ENCODE measurements around the gene MARK3. TPM values are rescaled to one million over a fixed set of nuclear protein-coding genes. Genes with fewer than 3 reads are reported as not detected.

The MARK3 gene
- total and polyA plus RNA-seq, 3 donors from 2014 or later: 93.9 to 198 (median 172) TPM

DNA sequence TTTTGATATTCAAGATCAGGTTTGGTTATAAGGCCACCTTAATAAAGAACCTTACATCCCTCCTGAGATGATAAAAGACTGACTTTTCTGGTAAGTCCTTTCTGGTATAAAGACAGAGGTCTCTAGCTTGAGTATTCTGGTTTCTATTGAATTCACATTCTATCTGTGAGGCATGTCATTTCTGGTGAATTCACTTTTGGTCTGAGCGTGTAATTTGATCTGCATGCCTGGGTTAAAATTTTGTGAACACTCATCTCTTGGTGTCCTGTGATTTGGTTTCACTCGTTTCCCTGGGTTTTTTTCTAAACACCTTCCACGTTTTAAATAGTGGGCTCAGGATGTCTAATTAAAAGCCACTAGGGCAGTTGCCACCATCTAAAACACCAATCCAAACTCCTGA lies 38.9 kb upstream of the MARK3 start:
- no peaks in the 10 kb centered on the region for H3K9me3 ChIP-seq
- no peaks in the 10 kb centered on the region for H3K4me1 ChIP-seq
- TF ChIP-seq POLR2A (IDR thresholded peaks at IDR 0.05): no peak
- TF ChIP-seq, protein P1, sequence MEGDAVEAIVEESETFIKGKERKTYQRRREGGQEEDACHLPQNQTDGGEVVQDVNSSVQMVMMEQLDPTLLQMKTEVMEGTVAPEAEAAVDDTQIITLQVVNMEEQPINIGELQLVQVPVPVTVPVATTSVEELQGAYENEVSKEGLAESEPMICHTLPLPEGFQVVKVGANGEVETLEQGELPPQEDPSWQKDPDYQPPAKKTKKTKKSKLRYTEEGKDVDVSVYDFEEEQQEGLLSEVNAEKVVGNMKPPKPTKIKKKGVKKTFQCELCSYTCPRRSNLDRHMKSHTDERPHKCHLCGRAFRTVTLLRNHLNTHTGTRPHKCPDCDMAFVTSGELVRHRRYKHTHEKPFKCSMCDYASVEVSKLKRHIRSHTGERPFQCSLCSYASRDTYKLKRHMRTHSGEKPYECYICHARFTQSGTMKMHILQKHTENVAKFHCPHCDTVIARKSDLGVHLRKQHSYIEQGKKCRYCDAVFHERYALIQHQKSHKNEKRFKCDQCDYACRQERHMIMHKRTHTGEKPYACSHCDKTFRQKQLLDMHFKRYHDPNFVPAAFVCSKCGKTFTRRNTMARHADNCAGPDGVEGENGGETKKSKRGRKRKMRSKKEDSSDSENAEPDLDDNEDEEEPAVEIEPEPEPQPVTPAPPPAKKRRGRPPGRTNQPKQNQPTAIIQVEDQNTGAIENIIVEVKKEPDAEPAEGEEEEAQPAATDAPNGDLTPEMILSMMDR (IDR thresholded peaks at IDR 0.05): no peak
- no peak overlapping the region for H3K4me3 ChIP-seq
- intact Hi-C loops (cut with DNase I; ENCODE audit: low total_unique reads): no loop called here
- no peaks in the 10 kb centered on the region for H3K27me3 ChIP-seq
- WGBS, 2 donors: 43 to 65% methylated on average over 3 of the region's 3 CpGs
- H3K27ac ChIP-seq: no peak overlapping the region
- no peaks in the 10 kb centered on the region for H3K36me3 ChIP-seq (ENCODE audit: low read depth, missing control alignments)
- DNase-seq: no peak

DNA sequence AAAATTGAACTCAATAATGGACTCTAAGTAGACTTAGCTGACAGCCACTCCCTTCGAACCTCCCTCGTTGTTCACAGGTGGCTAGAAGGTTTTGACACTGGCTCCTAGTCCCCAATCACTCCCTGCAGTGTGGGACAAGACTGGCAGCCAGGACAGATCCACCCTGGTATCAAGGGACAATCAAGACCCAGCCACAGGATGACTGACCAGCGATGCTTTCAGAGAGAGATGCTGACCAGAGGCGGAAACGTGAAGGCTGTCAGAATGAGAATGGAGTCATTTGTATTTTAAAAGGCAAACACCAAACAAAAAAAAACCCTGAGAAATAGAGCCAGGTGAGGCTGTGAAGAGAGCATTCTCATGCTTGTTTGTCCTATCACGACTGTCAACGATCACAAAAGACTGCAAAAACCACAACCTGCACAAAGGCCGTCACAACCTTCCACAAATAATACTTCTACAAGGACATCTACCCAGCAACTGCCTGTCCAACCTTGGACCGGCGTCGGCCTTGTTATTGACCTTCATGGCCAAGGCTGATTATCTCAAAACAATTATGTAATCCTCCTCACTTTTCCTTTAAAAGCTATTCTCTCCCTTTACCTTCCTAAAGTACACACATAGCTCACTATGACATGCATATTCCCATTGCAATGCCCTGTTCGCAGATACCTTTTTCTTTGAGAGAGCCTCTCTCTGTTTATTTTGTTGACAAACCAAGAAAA lies 38.0 kb upstream of the MARK3 start:
- Histone ChIP-seq H3K4me3 (no peak overlapping the region), H3K27me3 (no peaks in the 10 kb centered on the region), H3K36me3 (ENCODE audit: low read depth, missing control alignments) (no peaks in the 10 kb centered on the region), H3K9me3 (no peaks in the 10 kb centered on the region), H3K27ac (no peak overlapping the region), H3K4me1 (no peaks in the 10 kb centered on the region)
- no peak for TF ChIP-seq POLR2A (IDR thresholded peaks at IDR 0.05)
- TF ChIP-seq, protein P1 (IDR thresholded peaks at IDR 0.05): no peak
- WGBS, 2 donors: 40 to 63% methylated on average over 12 of the region's 12 CpGs
- intact Hi-C loops (cut with DNase I; ENCODE audit: low total_unique reads): no loop called here
- DNase-seq: no peak

DNA sequence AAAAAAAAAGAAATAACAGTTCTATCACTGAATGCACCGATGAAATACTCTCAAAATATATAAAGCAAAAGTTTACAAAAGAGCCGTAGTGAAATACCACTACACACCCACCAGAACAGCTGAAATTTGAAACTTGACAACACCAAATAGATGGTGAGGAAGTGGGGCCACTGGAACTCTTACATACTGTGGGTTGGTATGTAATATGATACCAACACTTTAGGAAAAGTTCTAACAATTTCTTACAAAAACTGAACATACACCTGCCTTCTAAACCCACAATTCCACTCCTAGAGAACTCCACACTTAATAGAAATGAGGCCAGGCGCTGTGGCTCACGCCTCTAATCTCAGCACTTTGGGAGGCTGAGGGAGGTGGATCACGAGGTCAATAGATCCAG lies 37.1 kb upstream of the MARK3 start:
- 80 to 86% methylated on average over 5 of the region's 5 CpGs for WGBS, 2 donors
- no peak for DNase-seq
- no peaks in the 10 kb centered on the region for H3K36me3 ChIP-seq (ENCODE audit: low read depth, missing control alignments)
- no peak for TF ChIP-seq POLR2A (IDR thresholded peaks at IDR 0.05)
- TF ChIP-seq, protein P1 (IDR thresholded peaks at IDR 0.05): no peak
- no peak overlapping the region for H3K4me3 ChIP-seq
- H3K9me3 ChIP-seq: no peaks in the 10 kb centered on the region
- intact Hi-C loops (cut with DNase I; ENCODE audit: low total_unique reads): no loop called here
- H3K27me3 ChIP-seq: no peaks in the 10 kb centered on the region
- no peak overlapping the region for H3K27ac ChIP-seq
- H3K4me1 ChIP-seq: no peaks in the 10 kb centered on the region

DNA sequence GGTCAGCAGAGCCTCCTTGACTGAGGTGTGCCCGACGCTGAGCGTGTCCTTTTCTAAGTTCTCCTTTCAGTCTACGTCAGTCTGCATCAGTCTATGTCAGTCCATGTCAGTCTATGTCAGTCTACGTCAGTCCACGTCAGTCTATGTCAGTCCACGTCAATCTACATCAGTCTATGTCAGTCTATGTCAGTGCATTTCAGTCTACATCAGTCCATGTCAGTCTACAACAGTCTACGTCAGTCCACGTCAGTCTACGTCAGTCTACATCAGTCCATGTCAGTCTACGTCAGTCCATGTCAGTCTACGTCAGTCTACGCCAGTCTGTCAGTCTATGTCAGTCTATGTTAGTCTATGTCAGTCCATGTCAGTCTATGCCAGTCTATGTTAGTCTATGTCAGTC lies 35.2 kb upstream of the MARK3 start:
- Histone ChIP-seq H3K4me3 (no peak overlapping the region), H3K4me1 (no peaks in the 10 kb centered on the region), H3K9me3 (no peaks in the 10 kb centered on the region), H3K27me3 (no peaks in the 10 kb centered on the region), H3K27ac (no peak overlapping the region), H3K36me3 (ENCODE audit: low read depth, missing control alignments) (no peaks in the 10 kb centered on the region)
- intact Hi-C loops (cut with DNase I; ENCODE audit: low total_unique reads): no loop called here
- DNase-seq: no peak
- WGBS, 2 donors: 96 to 97% methylated on average over 13 of the region's 13 CpGs
- TF ChIP-seq, protein P1 (IDR thresholded peaks at IDR 0.05): no peak
- no peak for TF ChIP-seq POLR2A (IDR thresholded peaks at IDR 0.05)

DNA sequence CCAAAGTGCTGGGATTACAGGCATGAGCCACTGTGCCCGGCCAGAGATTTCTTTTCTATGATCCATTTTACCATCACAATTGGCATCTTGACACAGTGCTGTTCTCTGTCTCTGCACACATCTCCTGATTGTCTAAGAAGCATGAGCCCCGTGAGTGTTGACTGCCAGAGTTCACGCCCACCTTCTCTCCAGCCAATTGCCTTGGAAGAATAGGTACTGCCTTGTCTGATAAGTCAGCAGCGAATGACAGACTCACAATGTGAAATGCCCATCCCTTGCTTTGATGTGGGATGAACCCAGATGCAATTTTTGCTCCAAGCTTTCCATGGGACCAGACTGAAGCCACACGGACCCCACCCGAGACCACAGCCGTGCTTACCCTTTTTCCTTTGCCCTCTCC lies 31.9 kb upstream of the MARK3 start:
- no peak for DNase-seq
- H3K27ac ChIP-seq: no peak overlapping the region
- no peaks in the 10 kb centered on the region for H3K4me1 ChIP-seq
- 76 to 77% methylated on average over 5 to 7 of the region's 7 CpGs for WGBS, 2 donors
- H3K9me3 ChIP-seq: no peaks in the 10 kb centered on the region
- no peaks in the 10 kb centered on the region for H3K27me3 ChIP-seq
- H3K36me3 ChIP-seq (ENCODE audit: low read depth, missing control alignments): no peaks in the 10 kb centered on the region
- TF ChIP-seq POLR2A (IDR thresholded peaks at IDR 0.05): no peak
- TF ChIP-seq, protein P1 (IDR thresholded peaks at IDR 0.05): no peak
- intact Hi-C loops (cut with DNase I; ENCODE audit: low total_unique reads): no loop called here
- no peak overlapping the region for H3K4me3 ChIP-seq
